ENCODE measurements around the gene POU5F1.
"Not testable (repeated sequence)": the region's sequence is repeated elsewhere in the genome, so short reads cannot be mapped to it uniquely, and the experiment has no call there.

POU5F1 gene

DNA sequence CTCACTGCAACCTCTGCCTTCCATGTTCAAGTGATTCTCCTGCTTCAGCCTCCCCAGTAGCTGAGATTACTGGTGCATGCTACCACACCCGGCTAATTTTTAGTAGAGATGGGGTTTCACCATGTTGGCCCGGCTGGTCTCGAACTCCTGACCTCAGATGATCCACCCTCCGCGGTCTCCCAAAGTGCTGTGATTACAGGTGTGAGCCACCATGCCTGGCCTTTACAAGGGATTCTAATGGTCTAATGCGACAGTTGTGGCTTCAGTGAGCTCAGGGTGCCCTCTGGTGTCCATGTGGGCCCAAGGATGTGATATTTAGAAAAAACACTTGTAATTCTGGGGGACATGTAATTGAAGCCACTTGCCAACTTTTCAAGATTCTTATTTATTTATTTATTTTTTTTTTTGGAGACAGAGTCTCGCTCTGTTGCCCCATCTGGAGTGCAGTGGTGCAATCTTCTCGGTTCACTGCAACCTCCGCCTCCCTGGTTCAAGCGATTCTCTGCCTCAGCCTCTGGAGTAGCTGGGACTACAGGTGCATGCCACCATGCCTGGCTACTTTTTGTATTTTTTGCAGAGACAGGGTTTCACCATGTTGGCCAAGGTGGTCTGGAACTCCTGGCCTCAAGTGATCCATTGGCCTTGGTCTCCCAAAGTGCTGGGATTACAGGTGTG lies 22.1 kb upstream of the POU5F1 start:
- TF ChIP-seq, protein P1, sequence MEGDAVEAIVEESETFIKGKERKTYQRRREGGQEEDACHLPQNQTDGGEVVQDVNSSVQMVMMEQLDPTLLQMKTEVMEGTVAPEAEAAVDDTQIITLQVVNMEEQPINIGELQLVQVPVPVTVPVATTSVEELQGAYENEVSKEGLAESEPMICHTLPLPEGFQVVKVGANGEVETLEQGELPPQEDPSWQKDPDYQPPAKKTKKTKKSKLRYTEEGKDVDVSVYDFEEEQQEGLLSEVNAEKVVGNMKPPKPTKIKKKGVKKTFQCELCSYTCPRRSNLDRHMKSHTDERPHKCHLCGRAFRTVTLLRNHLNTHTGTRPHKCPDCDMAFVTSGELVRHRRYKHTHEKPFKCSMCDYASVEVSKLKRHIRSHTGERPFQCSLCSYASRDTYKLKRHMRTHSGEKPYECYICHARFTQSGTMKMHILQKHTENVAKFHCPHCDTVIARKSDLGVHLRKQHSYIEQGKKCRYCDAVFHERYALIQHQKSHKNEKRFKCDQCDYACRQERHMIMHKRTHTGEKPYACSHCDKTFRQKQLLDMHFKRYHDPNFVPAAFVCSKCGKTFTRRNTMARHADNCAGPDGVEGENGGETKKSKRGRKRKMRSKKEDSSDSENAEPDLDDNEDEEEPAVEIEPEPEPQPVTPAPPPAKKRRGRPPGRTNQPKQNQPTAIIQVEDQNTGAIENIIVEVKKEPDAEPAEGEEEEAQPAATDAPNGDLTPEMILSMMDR (conservative IDR thresholded peaks at IDR 0.05; ENCODE audit: low read depth, low read length), result peak; percentile 56
- H3K4me3 ChIP-seq (IDR thresholded peaks at IDR 0.05; ENCODE audit: insufficient read depth, low read depth, low read length); H3K79me2 ChIP-seq (ENCODE audit: insufficient read depth, low read depth); H3K9ac ChIP-seq; H3K27ac ChIP-seq; H2AFZ ChIP-seq (ENCODE audit: low read depth); H3K27me3 ChIP-seq (ENCODE audit: insufficient read depth, low read depth); H3K36me3 ChIP-seq (ENCODE audit: insufficient read depth); H3K4me2 ChIP-seq; H4K20me1 ChIP-seq (ENCODE audit: insufficient read depth): not testable (repeated sequence)
- H3K4me1 ChIP-seq (ENCODE audit: low read depth, poor library complexity, severe bottlenecking), result peaks cover 32% of the 10 kb centered on the region

DNA sequence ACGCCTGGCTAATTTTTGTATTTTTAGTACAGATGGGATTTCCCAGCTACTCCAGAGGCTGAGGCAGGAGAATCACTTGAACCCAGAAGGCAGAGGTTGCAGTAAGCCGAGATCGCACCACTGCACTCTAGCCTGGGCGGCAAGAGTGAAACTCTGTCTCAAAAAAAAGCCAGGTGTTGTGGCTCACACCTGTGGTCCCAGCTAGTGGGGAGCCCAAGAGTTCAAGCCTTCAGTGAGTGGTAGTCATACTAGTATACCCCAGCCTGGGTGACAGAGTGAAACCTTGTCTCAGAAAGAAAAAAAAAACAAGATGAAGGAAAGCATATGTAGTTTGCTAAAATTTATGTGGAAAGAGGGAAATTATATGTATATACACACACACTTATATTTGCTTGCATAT lies 20.0 kb upstream of the POU5F1 start:
- H3K27ac ChIP-seq, result peak overlapping the region; percentile 27; the same call in 1 of the 2 replicates
- TF ChIP-seq, protein P1 (conservative IDR thresholded peaks at IDR 0.05; ENCODE audit: low read depth, low read length), result no peak
- peak overlapping the region; percentile 31; the same call in 1 of the 2 replicates for H3K4me2 ChIP-seq
- no peak overlapping the region for H3K4me3 ChIP-seq (IDR thresholded peaks at IDR 0.05; ENCODE audit: insufficient read depth, low read depth, low read length)
- no peaks in the 10 kb centered on the region for H3K27me3 ChIP-seq (ENCODE audit: insufficient read depth, low read depth)
- H3K36me3 ChIP-seq (ENCODE audit: insufficient read depth), result no peaks in the 10 kb centered on the region
- no peaks in the 10 kb centered on the region for H3K79me2 ChIP-seq (ENCODE audit: insufficient read depth, low read depth)
- H3K9ac ChIP-seq, result no peak overlapping the region
- H3K4me1 ChIP-seq (ENCODE audit: low read depth, poor library complexity, severe bottlenecking), result peaks cover 33% of the 10 kb centered on the region
- no peak overlapping the region for H2AFZ ChIP-seq (ENCODE audit: low read depth)
- H4K20me1 ChIP-seq (ENCODE audit: insufficient read depth), result no peaks in the 10 kb centered on the region

GRCh38 chr6:31189223-31189622 lies 18.7 kb upstream of the POU5F1 start:
- H3K79me2 ChIP-seq (ENCODE audit: insufficient read depth, low read depth); H2AFZ ChIP-seq (ENCODE audit: low read depth); H4K20me1 ChIP-seq (ENCODE audit: insufficient read depth); H3K36me3 ChIP-seq (ENCODE audit: insufficient read depth); H3K4me2 ChIP-seq; H3K27ac ChIP-seq; H3K4me3 ChIP-seq (IDR thresholded peaks at IDR 0.05; ENCODE audit: insufficient read depth, low read depth, low read length); H3K27me3 ChIP-seq (ENCODE audit: insufficient read depth, low read depth); H3K9ac ChIP-seq: not testable (repeated sequence)
- H3K4me1 ChIP-seq (ENCODE audit: low read depth, poor library complexity, severe bottlenecking), result peaks cover 38% of the 10 kb centered on the region

GRCh38 chr6:31187780-31188194 lies 17.3 kb upstream of the POU5F1 start:
- H4K20me1 ChIP-seq (ENCODE audit: insufficient read depth), result no peaks in the 10 kb centered on the region
- peaks cover 38% of the 10 kb centered on the region for H3K4me1 ChIP-seq (ENCODE audit: low read depth, poor library complexity, severe bottlenecking)
- H2AFZ ChIP-seq (ENCODE audit: low read depth), result no peak overlapping the region
- no peak overlapping the region for H3K4me2 ChIP-seq
- no peak overlapping the region for H3K4me3 ChIP-seq (IDR thresholded peaks at IDR 0.05; ENCODE audit: insufficient read depth, low read depth, low read length)
- no peak overlapping the region for H3K9ac ChIP-seq
- H3K27me3 ChIP-seq (ENCODE audit: insufficient read depth, low read depth), result no peaks in the 10 kb centered on the region
- H3K36me3 ChIP-seq (ENCODE audit: insufficient read depth), result no peaks in the 10 kb centered on the region
- TF ChIP-seq, protein P1 (conservative IDR thresholded peaks at IDR 0.05; ENCODE audit: low read depth, low read length), result no peak
- H3K27ac ChIP-seq, result no peak overlapping the region
- H3K79me2 ChIP-seq (ENCODE audit: insufficient read depth, low read depth), result no peaks in the 10 kb centered on the region

DNA sequence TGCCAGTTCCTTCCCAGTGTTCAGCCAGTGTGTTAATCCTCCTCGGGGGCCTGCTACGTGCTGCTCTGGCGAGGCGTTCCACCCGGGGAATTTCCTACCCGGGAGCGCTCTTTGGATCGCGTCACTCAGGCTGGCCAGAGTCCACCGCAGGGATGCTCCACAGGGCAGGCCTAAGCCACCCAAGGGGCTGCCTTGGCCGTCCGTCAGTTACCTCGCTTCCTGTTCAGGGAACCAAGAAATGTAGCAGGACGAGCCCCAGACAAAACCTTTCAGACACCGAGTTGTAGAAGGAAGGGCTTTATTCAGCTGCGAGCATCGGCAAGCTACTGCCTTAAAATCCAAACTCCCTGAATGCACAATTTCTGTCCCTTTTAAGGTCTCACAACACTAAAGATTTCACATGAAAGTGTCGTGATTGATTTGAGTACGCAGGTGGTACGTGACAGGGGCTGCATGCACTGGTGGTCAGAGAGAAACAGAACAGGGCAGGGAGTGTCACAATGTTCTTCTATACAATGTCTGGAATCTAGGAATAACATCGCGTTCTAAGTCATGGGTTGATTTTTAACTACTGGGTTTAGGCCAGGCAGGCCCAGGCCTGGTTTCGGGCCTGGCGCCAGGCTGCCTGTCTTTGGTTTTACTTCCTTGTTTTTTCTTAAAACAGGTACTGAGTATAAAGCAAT lies 15.7 kb upstream of the POU5F1 start:
- Histone ChIP-seq H3K4me2 (no peak overlapping the region; the same call in 1 of the 2 replicates), H3K9ac (no peak overlapping the region), H3K27ac (no peak overlapping the region), H3K36me3 (ENCODE audit: insufficient read depth) (no peaks in the 10 kb centered on the region), H3K4me1 (ENCODE audit: low read depth, poor library complexity, severe bottlenecking) (peaks cover 29% of the 10 kb centered on the region), H3K4me3 (IDR thresholded peaks at IDR 0.05; ENCODE audit: insufficient read depth, low read depth, low read length) (no peak overlapping the region), H2AFZ (ENCODE audit: low read depth) (peak overlapping the region; percentile 25; the same call in 1 of the 2 replicates), H3K27me3 (ENCODE audit: insufficient read depth, low read depth) (no peaks in the 10 kb centered on the region), H4K20me1 (ENCODE audit: insufficient read depth) (no peaks in the 10 kb centered on the region), H3K79me2 (ENCODE audit: insufficient read depth, low read depth) (no peaks in the 10 kb centered on the region)
- TF ChIP-seq, protein P1 (conservative IDR thresholded peaks at IDR 0.05; ENCODE audit: low read depth, low read length), result no peak

GRCh38 chr6:31185695-31186051 lies 15.2 kb upstream of the POU5F1 start:
- H3K27me3 ChIP-seq (ENCODE audit: insufficient read depth, low read depth); H3K36me3 ChIP-seq (ENCODE audit: insufficient read depth); H3K9ac ChIP-seq; H3K79me2 ChIP-seq (ENCODE audit: insufficient read depth, low read depth); H3K4me3 ChIP-seq (IDR thresholded peaks at IDR 0.05; ENCODE audit: insufficient read depth, low read depth, low read length); H4K20me1 ChIP-seq (ENCODE audit: insufficient read depth); H3K27ac ChIP-seq: not testable (repeated sequence)
- Histone ChIP-seq H3K4me1 (ENCODE audit: low read depth, poor library complexity, severe bottlenecking) (peaks cover 24% of the 10 kb centered on the region), H3K4me2 (peak overlapping the region; percentile 25; the same call in 1 of the 2 replicates), H2AFZ (ENCODE audit: low read depth) (peak overlapping the region; percentile 25; the same call in 1 of the 2 replicates)

- H3K4me3 ChIP-seq (IDR thresholded peaks at IDR 0.05; ENCODE audit: insufficient read depth, low read depth, low read length); H4K20me1 ChIP-seq (ENCODE audit: insufficient read depth); H3K79me2 ChIP-seq (ENCODE audit: insufficient read depth, low read depth); H2AFZ ChIP-seq (ENCODE audit: low read depth); H3K27ac ChIP-seq; H3K9ac ChIP-seq; H3K27me3 ChIP-seq (ENCODE audit: insufficient read depth, low read depth); H3K4me2 ChIP-seq; H3K36me3 ChIP-seq (ENCODE audit: insufficient read depth): not testable (repeated sequence)
- peaks cover 18% of the 10 kb centered on the region for H3K4me1 ChIP-seq (ENCODE audit: low read depth, poor library complexity, severe bottlenecking)
Observed at GRCh38 chr6:31183859-31184258, 13.4 kb upstream of the POU5F1 start.
